GM21367 (cell line): Measurements from ENCODE around the gene CAMSAP1.
"Not testable (repeated sequence)": the region's sequence is repeated elsewhere in the genome, so short reads cannot be mapped to it uniquely, and the experiment has no call there.

Source experiments
- ATAC-seq: cut with Tn5 transposase; IDR thresholded peaks from one replicate; pipeline ENCODE4 v1.9.1; 2021; ENCODE audit not compliant: unreplicated experiment

CAMSAP1 gene

DNA sequence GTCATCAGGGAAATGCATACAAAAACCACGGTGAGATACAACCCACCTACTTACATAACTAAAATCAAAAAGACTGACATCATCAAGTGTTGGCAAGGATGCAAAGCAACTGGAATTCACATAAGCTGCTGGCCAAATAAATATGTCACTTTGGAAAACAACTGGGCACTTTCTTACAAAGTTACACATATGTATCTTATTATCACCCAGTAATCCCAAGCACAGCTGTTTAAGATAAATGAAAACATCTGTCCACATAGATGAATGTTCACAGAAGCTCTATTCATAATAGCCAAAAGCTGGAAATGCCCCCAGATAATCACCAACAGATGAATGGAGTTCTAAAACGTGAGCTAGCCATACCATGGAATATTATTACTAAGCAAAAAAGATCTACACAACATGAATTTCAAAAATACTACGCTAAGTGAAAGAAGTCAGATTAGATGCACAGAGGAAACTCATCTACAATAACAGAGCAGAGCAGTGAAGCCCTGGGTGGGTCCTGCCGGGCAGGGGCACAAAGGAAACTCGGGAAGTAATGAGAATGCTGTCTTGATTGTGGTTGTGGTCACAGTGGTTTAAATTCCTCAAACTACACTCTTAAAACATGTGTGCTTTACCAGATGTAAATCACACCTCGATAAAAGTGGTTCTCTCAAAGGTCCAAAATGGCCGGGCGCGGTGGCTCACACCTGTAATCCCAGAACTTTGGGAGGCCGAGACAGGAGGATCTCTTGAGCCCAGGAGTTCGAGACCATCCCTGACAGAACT lies 8.5 kb downstream of the CAMSAP1 start:
- no peak for ATAC-seq

DNA sequence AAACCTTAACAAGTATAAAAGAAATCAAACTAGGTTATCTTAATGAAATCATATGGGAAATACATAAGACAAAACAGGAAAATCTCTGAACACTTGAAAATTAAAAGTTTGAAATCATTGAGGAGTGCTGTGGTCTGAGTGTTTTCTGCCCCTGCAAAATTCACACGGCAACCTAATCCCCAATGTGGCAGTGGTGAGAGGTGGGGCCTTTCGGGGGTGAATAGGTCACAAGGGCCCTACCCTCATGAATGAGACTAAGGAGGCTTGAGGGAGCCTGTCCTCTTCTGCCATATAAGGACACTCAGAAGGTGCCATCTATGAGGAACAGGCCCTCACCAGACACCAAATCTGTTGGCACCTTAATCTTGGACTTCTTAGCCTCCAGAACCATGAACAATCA lies 10.7 kb downstream of the CAMSAP1 start:
- ATAC-seq, result no peak

DNA sequence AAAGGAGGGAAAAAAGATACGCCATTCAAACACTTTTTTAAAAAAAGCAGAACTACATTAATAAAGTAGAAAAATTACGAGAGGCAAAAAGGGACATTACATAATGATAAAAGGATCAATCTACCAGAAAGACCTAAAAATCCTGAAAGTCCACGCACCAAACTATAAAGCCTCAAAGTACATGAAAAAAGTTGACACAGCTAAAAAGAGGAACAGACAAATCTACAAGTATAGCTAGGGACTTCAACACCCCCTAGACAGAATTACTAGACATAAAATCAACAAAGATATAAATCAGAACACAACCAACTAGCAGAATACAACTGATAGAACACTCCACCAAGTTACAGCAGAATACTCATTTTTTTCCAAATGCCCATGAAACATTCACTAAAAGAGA lies 11.1 kb downstream of the CAMSAP1 start:
- ATAC-seq, result no peak

DNA sequence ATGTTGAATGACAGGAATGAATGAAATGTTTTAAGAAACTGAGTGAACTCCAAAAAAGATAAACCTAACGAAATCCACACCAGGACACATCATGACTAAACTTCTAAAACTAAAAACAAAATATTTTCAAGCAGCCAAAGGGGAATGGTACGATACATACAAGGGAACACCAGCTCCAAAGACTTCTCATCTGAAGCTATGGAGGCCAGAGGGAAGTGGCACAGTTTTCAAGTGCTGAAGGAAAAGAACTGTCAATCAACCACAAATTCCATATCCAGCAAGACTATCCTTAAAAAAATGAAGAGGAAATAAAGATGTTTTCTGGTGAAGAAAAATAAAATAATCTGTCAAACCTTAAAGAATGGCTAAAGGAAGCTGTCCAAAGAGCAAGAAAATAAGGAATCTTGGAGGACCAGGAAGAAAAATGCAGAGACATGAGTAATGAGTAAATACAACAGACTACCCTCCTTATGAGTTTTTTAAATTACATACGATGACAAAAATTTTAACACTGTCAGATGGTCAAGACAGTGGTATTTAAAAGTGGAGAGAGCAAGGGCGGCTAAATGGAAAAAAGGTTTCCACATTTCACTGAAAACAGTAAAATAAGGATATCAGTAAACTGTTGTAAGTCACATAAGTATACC lies 12.0 kb downstream of the CAMSAP1 start:
- ATAC-seq, result no peak

DNA sequence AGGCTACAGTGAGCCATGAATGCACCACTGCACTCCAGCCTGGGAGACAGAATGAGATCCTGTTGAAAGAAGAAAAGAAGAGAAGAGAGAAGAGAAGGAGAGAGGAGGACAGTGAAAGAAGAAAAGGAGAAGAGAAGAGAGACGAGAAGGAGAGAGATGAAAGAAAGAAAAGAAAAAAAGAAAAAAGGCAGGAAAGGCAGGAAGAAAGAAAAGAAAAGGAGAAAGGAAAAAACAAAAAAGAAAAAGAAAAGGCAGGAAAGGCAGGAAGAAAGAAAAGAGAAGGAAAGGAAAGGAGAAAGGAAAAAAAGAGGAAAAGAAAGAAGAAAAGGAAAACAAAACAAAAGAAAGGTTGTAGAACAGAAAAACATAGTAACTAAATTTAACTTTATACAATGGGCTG lies 14.2 kb downstream of the CAMSAP1 start:
- no peak for ATAC-seq

DNA sequence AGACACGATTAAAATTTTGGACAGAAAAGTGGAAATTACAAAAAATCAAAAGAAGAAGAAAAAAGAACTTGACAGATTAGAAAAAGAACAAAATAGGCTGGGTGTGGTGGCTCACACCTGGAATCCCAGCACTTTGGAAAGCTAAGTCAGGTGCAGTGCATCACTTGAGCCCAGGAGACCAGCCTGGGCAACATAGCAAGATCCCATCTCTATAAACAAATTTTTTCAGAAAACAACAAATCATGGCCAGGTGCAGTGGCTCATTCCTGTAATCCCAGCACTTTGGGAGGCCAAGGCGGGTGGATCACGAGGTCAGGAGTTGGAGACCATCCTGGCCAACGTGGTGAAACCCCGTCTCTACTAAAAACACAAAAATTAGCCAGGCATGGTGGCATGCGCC lies 15.0 kb downstream of the CAMSAP1 start:
- ATAC-seq, result not testable (repeated sequence)

DNA sequence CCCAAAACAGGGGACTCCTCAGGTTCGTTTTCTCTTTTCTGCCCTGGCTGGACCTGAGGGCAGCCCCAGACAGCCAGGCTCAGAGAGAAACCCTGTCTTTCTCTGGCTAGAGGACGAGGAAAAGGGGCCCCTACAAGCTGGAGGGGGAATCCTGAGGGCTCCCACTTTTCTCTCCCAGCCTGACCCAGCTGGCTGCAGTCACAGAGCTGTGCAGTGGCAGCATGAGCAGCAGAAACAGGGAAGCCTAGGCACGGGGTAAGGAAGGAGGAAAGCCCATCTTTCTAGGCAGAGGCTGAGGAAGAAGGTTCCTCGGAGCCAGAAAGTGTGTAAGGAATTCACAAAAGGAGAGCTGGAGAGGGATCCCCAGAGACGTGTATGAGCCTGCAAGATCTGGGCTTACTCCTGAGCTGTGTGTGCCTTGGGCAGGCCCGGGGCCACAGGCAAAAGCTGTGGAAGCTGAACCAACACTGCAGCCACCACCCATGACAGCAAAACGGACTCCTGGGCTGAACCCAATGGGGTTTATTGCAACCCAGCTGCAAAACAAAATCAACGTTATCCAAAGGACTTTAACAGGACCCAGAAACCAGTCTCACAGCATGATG lies 16.2 kb downstream of the CAMSAP1 start:
- no peak for ATAC-seq

DNA sequence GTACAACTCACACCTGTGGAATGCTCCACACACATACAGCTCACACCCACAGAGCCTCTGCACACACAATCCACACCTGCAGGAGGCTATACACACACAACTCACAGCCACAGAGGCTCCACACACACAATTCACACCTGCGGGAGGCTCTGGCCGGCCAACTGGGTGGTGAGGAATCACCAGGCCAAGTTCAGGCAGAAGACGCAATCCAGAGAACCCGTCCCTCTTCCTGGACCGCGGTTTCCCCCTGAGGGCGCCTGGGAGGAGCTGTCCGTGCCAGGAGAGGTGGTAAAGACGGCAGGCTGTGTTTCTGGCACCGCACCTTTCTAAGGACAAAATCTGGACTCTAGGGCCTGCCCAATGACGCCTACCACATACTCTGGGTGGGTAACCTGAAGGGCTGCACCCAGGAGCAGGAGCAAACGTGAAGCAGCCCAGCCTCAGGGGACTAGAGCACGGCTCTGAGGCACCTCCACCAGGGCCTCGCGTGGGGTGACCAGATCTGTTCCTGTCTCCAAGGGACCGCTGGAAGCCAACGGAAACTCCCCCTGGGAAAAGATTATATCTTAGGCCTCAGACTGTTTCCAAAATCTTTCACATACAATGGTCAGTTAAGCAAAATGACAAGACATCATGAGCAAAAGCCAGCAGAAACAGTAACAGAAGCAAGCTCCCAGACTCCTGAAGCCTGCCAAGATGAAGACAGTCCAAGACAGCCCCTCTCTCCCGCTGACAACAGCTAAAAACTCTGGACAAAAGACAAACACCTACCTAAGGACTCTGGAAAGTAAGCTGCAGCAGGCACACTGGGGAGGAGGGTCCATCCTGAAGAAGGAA lies 16.9 kb downstream of the CAMSAP1 start:
- ATAC-seq, result no peak

DNA sequence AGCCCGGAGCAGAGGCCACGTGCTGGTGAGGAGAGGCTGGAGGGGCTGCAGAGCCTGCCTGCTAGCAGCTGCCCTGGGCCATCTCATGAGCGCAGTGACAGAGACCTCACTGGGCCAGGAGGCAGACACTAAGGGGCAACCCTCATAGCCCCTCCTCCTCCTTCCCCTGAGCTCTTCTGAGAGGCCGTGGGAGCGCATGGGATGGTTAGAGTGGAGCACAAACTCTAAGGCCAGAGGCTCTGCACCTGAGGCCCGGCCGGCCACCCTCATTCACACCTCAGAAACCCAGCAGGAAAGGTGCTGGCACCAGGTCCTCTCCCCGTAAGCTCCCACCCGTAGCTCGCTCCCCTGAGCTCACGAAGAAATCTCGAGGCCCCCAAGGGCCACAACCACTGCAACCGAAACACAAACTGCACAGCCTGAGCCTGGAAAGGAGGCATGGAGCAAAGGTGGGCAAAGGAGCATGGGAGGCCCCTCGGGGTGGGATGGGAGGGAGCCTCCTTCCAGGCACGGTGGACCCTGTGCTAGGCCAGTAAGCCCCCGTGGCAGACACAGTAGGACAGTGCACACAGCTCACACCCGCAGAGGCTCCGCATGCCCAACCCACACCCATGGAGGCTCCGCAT lies 17.7 kb downstream of the CAMSAP1 start:
- no peak for ATAC-seq

DNA sequence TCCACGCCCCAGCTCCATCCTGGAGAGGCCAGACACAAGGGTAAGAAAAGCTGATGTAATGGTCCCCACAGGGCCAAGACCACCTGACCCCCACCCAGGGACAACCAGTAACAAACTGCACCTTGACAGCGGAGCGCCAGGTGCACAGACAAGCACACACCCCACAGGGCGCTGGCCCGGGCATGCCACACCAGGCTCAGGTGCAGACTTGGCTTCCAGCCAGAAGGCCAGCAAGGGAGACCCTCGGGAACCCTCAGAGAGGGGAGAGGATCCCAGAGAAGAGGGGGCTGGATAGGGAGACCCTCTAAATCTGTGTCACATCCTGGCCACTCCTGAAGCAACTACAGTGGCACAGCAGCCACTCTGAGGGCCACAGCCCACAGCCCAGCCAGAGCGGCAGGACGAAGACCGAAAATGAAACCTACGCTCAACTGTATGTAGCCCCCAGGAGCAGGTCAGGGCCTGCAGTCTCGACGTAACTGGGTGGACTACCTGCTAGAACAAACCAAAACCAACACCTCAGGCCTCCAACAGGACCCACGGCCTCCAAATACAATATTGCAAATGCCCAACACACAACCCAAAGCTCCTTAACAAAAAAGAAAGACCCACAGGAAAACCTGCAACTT lies 18.5 kb downstream of the CAMSAP1 start:
- ATAC-seq, result no peak

DNA sequence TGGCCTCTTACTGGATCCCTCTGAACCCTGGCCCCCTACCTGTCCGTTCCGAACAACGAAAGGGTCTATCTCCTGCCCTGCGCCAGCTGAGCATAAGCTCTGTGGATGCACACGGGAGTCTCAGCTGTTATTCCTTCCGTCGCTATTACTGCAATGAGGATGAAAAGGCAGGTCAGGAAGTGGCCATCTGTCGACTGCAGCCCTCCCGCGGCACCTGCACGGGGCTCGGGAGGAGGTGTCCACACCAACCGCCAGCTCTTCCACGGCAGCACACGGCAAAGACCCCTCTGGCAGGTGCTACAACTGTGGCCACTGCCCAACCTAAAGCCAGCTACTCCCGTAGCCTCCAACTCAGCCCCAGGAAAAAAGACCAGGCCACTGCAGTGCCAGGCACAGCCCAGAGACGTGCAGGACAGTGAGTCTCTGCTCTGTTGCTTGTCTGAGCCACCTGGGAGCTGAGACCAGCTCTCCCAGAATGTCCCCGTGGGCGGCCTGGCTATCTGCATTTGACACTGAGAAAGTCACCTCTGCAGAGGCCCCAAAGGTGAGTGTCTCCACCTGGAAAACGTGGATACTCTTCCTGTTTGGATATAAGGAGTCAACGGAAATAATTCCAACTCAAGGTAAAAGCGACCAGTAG lies 19.1 kb downstream of the CAMSAP1 start:
- no peak for ATAC-seq

DNA sequence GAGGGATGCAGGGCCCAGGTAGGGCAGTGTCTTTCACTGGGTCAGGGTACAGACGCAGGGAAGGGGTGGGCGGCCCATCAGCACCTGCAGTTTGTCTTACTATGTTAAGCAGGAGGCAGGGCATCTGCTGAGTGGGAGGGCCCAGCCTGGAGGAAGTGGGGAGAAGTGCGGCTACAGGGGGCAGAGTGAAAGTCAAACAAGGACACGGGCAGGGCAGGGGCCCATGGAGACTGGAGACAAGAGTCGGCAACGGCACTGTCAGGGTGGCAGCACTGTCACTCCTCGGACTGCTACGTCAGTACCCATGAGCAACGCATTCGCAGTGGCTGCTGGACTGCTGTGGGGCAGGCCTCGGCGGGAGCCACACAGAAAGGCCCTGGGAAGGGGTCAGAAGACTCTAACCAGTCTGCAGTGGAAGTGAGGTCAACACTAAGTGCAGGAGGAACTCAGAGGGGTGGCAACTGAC lies 19.7 kb downstream of the CAMSAP1 start:
- ATAC-seq, result peak; percentile 70

DNA sequence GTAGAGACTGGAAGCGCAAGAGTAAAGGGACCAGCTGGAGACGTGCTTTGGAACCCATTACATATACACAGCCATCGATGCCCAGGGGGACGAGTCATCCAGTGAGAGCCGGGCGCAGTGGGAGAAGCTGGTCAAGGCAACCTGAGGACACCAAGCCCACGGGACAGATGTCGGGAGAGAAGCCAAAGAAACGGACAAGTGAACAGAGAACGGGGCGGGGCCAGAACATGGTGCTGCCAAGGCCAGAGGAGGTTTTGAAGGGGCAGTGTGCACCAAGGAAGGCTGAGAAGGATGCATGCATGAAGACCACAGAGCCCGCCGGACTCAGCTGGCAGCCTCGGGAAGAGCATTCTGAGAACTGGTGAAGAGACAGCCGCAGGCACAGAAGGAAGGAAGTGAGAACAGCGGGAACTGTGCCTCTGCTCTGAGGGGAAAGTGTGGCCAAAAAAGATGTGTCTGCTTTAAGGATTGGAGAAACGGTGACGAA lies 20.3 kb downstream of the CAMSAP1 start:
- ATAC-seq, result no peak

DNA sequence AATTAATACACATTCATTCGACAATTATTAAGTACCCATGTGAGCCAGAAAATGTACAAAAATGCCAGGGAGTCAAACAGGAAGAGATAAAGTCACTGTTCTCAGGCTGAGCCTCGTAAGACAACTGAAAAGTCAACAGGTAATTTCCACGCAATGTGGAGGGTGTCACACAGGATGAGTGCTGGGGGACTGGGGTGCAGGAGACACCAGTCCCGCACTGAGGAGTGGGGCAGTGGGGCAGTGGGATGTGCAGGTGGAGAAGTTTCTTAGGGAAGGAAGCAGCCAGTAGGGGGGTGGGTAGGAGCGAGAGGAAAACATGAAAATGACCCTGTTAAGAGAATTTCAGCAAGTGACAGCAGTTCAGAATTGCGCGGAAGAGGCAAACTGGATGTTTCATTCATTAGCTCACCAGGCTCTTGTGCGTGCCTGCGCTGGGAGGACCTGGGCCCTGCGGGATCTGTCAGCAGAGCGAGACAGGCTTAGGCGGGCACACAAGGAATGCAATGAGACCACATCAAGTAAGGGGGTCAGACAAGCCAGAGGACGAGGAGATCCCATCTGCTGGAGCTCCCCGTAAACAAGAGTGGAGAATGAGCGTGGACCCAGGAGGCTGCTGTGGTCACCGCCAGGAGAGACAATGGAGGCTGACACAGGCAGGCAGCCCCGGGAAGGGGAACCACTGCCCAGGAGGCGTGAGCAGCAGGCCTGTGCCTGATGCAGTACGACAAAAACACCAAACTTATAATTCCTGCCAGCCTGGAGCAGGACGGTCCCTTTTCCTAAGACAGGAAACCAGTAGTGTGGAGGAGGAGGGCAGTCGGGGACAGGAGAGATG lies 21.0 kb downstream of the CAMSAP1 start:
- ATAC-seq, result no peak

DNA sequence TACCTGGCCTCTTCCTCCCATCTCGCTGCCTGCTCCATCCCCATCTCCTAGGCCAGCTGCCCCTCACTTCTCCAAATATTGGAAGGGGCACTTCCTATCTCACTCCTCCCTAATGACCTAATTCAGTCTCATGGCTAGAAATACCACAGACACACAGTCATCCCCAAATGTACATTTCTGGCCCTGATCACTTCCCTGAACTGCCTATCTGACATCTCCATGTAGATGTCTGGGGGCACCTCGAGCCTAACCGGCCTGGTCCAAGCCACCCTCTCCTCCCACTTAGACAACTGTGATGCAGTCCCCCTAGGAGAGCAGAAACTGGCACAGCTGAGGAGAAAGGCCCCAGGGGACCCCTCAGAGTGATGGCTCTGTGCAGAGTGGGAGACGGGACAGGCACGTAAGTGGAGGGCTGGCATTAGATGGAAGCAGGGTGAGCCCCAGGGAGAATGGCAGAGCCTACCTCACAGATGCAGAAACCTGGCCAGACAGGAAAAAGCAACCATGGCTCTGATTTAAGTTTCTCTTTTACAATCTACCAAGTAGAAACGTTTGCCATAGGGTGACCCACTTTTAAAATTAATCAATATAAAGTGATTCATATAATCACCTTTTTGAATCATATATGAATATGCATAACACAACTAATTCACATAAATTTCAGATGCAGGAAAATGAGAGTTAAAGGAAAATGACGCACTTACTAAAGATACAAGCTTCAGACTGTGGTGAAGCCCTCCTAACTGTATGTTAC lies 22.1 kb downstream of the CAMSAP1 start:
- ATAC-seq, result no peak

DNA sequence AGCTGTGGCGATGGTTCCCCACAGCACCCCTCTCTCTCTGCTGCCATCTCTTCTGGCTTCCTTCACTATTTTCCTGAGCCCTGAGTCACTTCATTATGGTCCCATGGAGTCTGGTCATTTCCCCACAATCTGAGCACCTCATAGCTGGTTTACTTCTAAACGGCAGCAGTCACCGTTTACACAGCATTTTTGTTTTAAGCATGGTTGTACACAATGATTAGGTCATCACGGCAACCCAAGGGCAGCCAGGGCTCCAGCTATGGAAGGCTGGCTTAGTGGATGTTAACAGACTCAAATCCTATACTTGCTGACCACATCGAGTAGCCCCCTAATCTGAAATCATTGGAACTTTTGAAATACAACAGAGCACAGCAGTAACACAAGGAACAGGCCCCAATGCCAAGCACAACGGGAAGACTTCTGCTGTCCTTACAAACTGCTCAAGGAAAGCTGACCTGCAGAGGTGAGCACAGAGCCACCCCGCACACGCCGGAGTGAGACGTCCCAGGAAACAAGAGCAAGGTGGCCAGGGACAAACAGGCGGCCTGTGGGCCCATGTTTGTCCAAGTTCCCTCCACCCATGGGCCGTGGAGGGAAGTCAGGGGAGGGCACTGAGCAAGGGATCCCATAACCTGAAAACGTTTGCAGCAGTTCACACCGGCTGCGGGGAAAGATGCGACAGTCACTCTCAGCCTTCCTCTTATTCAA lies 22.9 kb downstream of the CAMSAP1 start:
- ATAC-seq, result no peak

DNA sequence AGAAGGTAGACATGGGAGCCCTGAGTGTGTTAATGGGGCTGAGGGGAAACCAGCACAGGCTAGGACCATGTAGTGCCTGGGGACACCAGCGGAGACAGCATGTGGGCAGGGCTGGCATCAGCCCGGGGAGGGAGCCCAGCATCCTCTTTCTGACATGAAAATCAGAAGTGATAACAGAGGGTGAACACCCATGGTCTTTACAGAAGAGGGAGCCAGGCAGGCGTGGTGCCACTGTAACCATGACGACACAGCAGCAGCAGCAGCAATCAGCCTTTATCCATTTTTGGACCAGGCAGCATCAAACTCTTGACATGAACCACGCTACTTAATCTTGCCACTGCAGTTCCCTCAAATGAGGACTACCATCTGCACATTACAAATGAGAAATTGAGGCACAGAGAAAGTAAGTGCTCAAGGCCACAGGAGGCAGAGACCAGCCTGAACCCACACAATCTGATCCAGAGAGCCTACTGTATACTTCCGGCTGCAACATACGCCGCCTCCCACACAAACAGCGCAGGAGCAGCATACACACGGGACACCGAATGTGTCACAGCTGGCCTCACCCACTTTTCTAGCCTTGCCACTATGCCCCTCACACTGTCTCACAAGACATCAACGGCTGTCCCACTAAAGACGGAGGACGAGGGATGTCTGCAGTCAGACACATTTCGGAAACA lies 23.8 kb downstream of the CAMSAP1 start:
- ATAC-seq, result no peak
